ENCODE data around the gene ETFB.
"Not testable (repeated sequence)": the region's sequence is repeated elsewhere in the genome, so short reads cannot be mapped to it uniquely, and the experiment has no call there.

Gene ETFB

GRCh38 chr19:51365965-51366388, at the start of gene ETFB:
Gene ETFB, minus strand, starts transcription at chr19:51366388. Its CDS starts 62 bp downstream, at chr19:51366326.
- H3K4me1 ChIP-seq (ENCODE audit: control insufficient read depth, insufficient read depth, low read length) = peaks cover 43% of the 10 kb centered on the region

GRCh38 chr19:51415187-51415586, 49.0 kb upstream of the ETFB start:
- no peak overlapping the region for H3K4me3 ChIP-seq (ENCODE audit: low read length)
- peaks cover 2% of the 10 kb centered on the region for H3K27me3 ChIP-seq (ENCODE audit: control insufficient read depth, insufficient read depth, low read length)
- no peaks in the 10 kb centered on the region for H3K4me1 ChIP-seq (ENCODE audit: control insufficient read depth, insufficient read depth, low read length)
- no peaks in the 10 kb centered on the region for H3K9me3 ChIP-seq (ENCODE audit: control insufficient read depth, low read length)
- no peak overlapping the region for H3K9ac ChIP-seq (ENCODE audit: low read length)
- no peaks in the 10 kb centered on the region for H3K36me3 ChIP-seq (ENCODE audit: control insufficient read depth, insufficient read depth, low read length)

More at GRCh38 chr19:51365965-51366388, at the start of gene ETFB:
- Histone ChIP-seq H3K9me3 (ENCODE audit: control insufficient read depth, low read length) (no peaks in the 10 kb centered on the region), H3K9ac (ENCODE audit: low read length) (peak within 1 kb of the TSS; percentile 94), H3K36me3 (ENCODE audit: control insufficient read depth, insufficient read depth, low read length) (no peaks in the 10 kb centered on the region), H3K4me3 (ENCODE audit: low read length) (peak within 1 kb of the TSS; percentile 95), H3K27me3 (ENCODE audit: control insufficient read depth, insufficient read depth, low read length) (no peaks in the 10 kb centered on the region)

- H3K9me3 ChIP-seq (ENCODE audit: control insufficient read depth, low read length) = no peaks in the 10 kb centered on the region
- H3K9ac ChIP-seq (ENCODE audit: low read length) = no peak overlapping the region
- H3K4me1 ChIP-seq (ENCODE audit: control insufficient read depth, insufficient read depth, low read length) = no peaks in the 10 kb centered on the region
- H3K27me3 ChIP-seq (ENCODE audit: control insufficient read depth, insufficient read depth, low read length) = no peaks in the 10 kb centered on the region
- no peak overlapping the region for H3K4me3 ChIP-seq (ENCODE audit: low read length)
- no peaks in the 10 kb centered on the region for H3K36me3 ChIP-seq (ENCODE audit: control insufficient read depth, insufficient read depth, low read length)
Measured at GRCh38 chr19:51410950-51411748, 45.0 kb upstream of the ETFB start.

GRCh38 chr19:51407511-51408131, 41.4 kb upstream of the ETFB start:
- no peaks in the 10 kb centered on the region for H3K36me3 ChIP-seq (ENCODE audit: control insufficient read depth, insufficient read depth, low read length)
- no peaks in the 10 kb centered on the region for H3K9me3 ChIP-seq (ENCODE audit: control insufficient read depth, low read length)
- no peak overlapping the region for H3K4me3 ChIP-seq (ENCODE audit: low read length)
- H3K4me1 ChIP-seq (ENCODE audit: control insufficient read depth, insufficient read depth, low read length) = no peaks in the 10 kb centered on the region
- H3K27me3 ChIP-seq (ENCODE audit: control insufficient read depth, insufficient read depth, low read length) = no peaks in the 10 kb centered on the region
- H3K9ac ChIP-seq (ENCODE audit: low read length) = no peak overlapping the region

- no peaks in the 10 kb centered on the region for H3K36me3 ChIP-seq (ENCODE audit: control insufficient read depth, insufficient read depth, low read length)
- no peak overlapping the region for H3K9ac ChIP-seq (ENCODE audit: low read length)
- H3K27me3 ChIP-seq (ENCODE audit: control insufficient read depth, insufficient read depth, low read length) = no peaks in the 10 kb centered on the region
- no peaks in the 10 kb centered on the region for H3K4me1 ChIP-seq (ENCODE audit: control insufficient read depth, insufficient read depth, low read length)
- H3K4me3 ChIP-seq (ENCODE audit: low read length) = no peak overlapping the region
- H3K9me3 ChIP-seq (ENCODE audit: control insufficient read depth, low read length) = no peaks in the 10 kb centered on the region
Measured at GRCh38 chr19:51402117-51402516, 35.9 kb upstream of the ETFB start.

GRCh38 chr19:51399936-51400335, 33.7 kb upstream of the ETFB start:
- H3K9me3 ChIP-seq (ENCODE audit: control insufficient read depth, low read length); H3K36me3 ChIP-seq (ENCODE audit: control insufficient read depth, insufficient read depth, low read length); H3K4me1 ChIP-seq (ENCODE audit: control insufficient read depth, insufficient read depth, low read length); H3K9ac ChIP-seq (ENCODE audit: low read length); H3K27me3 ChIP-seq (ENCODE audit: control insufficient read depth, insufficient read depth, low read length); H3K4me3 ChIP-seq (ENCODE audit: low read length): not testable (repeated sequence)

GRCh38 chr19:51399231-51399630, 33.0 kb upstream of the ETFB start:
- no peak overlapping the region for H3K9ac ChIP-seq (ENCODE audit: low read length)
- no peak overlapping the region for H3K4me3 ChIP-seq (ENCODE audit: low read length)
- H3K27me3 ChIP-seq (ENCODE audit: control insufficient read depth, insufficient read depth, low read length) = no peaks in the 10 kb centered on the region
- H3K36me3 ChIP-seq (ENCODE audit: control insufficient read depth, insufficient read depth, low read length) = no peaks in the 10 kb centered on the region
- peaks cover 4% of the 10 kb centered on the region for H3K4me1 ChIP-seq (ENCODE audit: control insufficient read depth, insufficient read depth, low read length)
- no peaks in the 10 kb centered on the region for H3K9me3 ChIP-seq (ENCODE audit: control insufficient read depth, low read length)

GRCh38 chr19:51398096-51398704, 32.0 kb upstream of the ETFB start:
- Histone ChIP-seq H3K4me1 (ENCODE audit: control insufficient read depth, insufficient read depth, low read length) (peaks cover 9% of the 10 kb centered on the region), H3K9ac (ENCODE audit: low read length) (no peak overlapping the region), H3K9me3 (ENCODE audit: control insufficient read depth, low read length) (no peaks in the 10 kb centered on the region), H3K27me3 (ENCODE audit: control insufficient read depth, insufficient read depth, low read length) (no peaks in the 10 kb centered on the region), H3K4me3 (ENCODE audit: low read length) (no peak overlapping the region), H3K36me3 (ENCODE audit: control insufficient read depth, insufficient read depth, low read length) (no peaks in the 10 kb centered on the region)

GRCh38 chr19:51397453-51397852, 31.3 kb upstream of the ETFB start:
- H3K4me3 ChIP-seq (ENCODE audit: low read length); H3K4me1 ChIP-seq (ENCODE audit: control insufficient read depth, insufficient read depth, low read length); H3K9me3 ChIP-seq (ENCODE audit: control insufficient read depth, low read length); H3K36me3 ChIP-seq (ENCODE audit: control insufficient read depth, insufficient read depth, low read length); H3K9ac ChIP-seq (ENCODE audit: low read length); H3K27me3 ChIP-seq (ENCODE audit: control insufficient read depth, insufficient read depth, low read length): not testable (repeated sequence)

- Histone ChIP-seq H3K4me3 (ENCODE audit: low read length) (no peak overlapping the region), H3K27me3 (ENCODE audit: control insufficient read depth, insufficient read depth, low read length) (no peaks in the 10 kb centered on the region), H3K4me1 (ENCODE audit: control insufficient read depth, insufficient read depth, low read length) (peaks cover 9% of the 10 kb centered on the region), H3K36me3 (ENCODE audit: control insufficient read depth, insufficient read depth, low read length) (no peaks in the 10 kb centered on the region), H3K9ac (ENCODE audit: low read length) (no peak overlapping the region), H3K9me3 (ENCODE audit: control insufficient read depth, low read length) (no peaks in the 10 kb centered on the region)
Measured at GRCh38 chr19:51396175-51396574, 30.0 kb upstream of the ETFB start.

GRCh38 chr19:51394050-51394836, 28.1 kb upstream of the ETFB start:
- peak overlapping the region; percentile 53 for H3K4me3 ChIP-seq (ENCODE audit: low read length)
- H3K36me3 ChIP-seq (ENCODE audit: control insufficient read depth, insufficient read depth, low read length) = no peaks in the 10 kb centered on the region
- peak overlapping the region; percentile 60 for H3K9ac ChIP-seq (ENCODE audit: low read length)
- H3K27me3 ChIP-seq (ENCODE audit: control insufficient read depth, insufficient read depth, low read length) = no peaks in the 10 kb centered on the region
- H3K4me1 ChIP-seq (ENCODE audit: control insufficient read depth, insufficient read depth, low read length) = peaks cover 9% of the 10 kb centered on the region
- H3K9me3 ChIP-seq (ENCODE audit: control insufficient read depth, low read length) = no peaks in the 10 kb centered on the region

GRCh38 chr19:51392701-51393100, 26.5 kb upstream of the ETFB start:
- Histone ChIP-seq H3K9me3 (ENCODE audit: control insufficient read depth, low read length) (no peaks in the 10 kb centered on the region), H3K36me3 (ENCODE audit: control insufficient read depth, insufficient read depth, low read length) (no peaks in the 10 kb centered on the region), H3K4me3 (ENCODE audit: low read length) (no peak overlapping the region), H3K27me3 (ENCODE audit: control insufficient read depth, insufficient read depth, low read length) (no peaks in the 10 kb centered on the region), H3K9ac (ENCODE audit: low read length) (no peak overlapping the region), H3K4me1 (ENCODE audit: control insufficient read depth, insufficient read depth, low read length) (peaks cover 9% of the 10 kb centered on the region)

All from mucosa of stomach (tissue), 1 donor.